ENCODE measurements around the gene PCBP2. TPM values are rescaled to one million over a fixed set of nuclear protein-coding genes. Genes with fewer than 3 reads are reported as not detected.

The PCBP2 gene
- polyA plus RNA-seq, 1 of the 3 experiments (the other 2 are of a cell fraction) = 368 TPM

GRCh38 chr12:53510181-53510812, 58.4 kb downstream of the PCBP2 start:
- H3K9ac ChIP-seq = no peak overlapping the region
- peaks cover 0 to 12% of the 10 kb centered on the region in 2 experiments; a peak in 3 of 4 replicates for H3K4me1 ChIP-seq (ENCODE audit: control insufficient read depth in 1 of 2, insufficient read depth in 2 of 2, low read depth in 1 of 2, low read length in 1 of 2)
- peaks cover 30% of the 10 kb centered on the region for H3F3A ChIP-seq (replicated peaks; ENCODE audit: insufficient read depth)
- DNase-seq = no peak
- no peak overlapping the region for H3K4me3 ChIP-seq (ENCODE audit: low read depth in 2 of 2, low read length in 1 of 2)
- H3K79me2 ChIP-seq (ENCODE audit: insufficient read depth) = no peaks in the 10 kb centered on the region; the same call in 1 of the 2 replicates
- H3K9me2 ChIP-seq = no peaks in the 10 kb centered on the region
- CTCF ChIA-PET = interaction anchor here (0.7 to 4.0 kb wide), 9 partner anchors 11 to 297 kb away, joined by 3 to 25 read pairs (median 16); partner anchors contain the start of genes AAAS and MAP3K12
- POLR2A ChIA-PET = no interaction called here
- TF ChIP-seq FOSL2 (IDR thresholded peaks at IDR 0.05; ENCODE audit: borderline replicate concordance, low read depth) = no peak
- no peak for TF ChIP-seq TCF12 (IDR thresholded peaks at IDR 0.05)
- no peak for TF ChIP-seq CTCF (IDR thresholded peaks at IDR 0.05)
- TF ChIP-seq EZH2phosphoT487 (IDR thresholded peaks at IDR 0.05; ENCODE audit: borderline replicate concordance, low read depth) = no peak
- no peak for TF ChIP-seq PBX3 (IDR thresholded peaks at IDR 0.05)
- no peak for TF ChIP-seq ZBTB33 (IDR thresholded peaks at IDR 0.05; ENCODE audit: borderline replicate concordance, low read depth)
- TF ChIP-seq CHD2 (IDR thresholded peaks at IDR 0.05; ENCODE audit: low read length, partially characterized antibody) = no peak
- TF ChIP-seq JUND (IDR thresholded peaks at IDR 0.05) = no peak
- TF ChIP-seq RXRA (IDR thresholded peaks at IDR 0.05; ENCODE audit: borderline replicate concordance, low read depth) = no peak
- no peak for TF ChIP-seq SMC3 (IDR thresholded peaks at IDR 0.05; ENCODE audit: low read depth, low read length)
- no peak for TF ChIP-seq YY1 (IDR thresholded peaks at IDR 0.05; ENCODE audit: low read depth)
- no peak for TF ChIP-seq TEAD4 (IDR thresholded peaks at IDR 0.05; ENCODE audit: borderline replicate concordance, insufficient read depth)
- H3K27me3 ChIP-seq (ENCODE audit: insufficient read depth) = no peaks in the 10 kb centered on the region
- H4K20me1 ChIP-seq (ENCODE audit: insufficient read depth) = no peaks in the 10 kb centered on the region
- peaks cover 30 to 58% of the 10 kb centered on the region in 2 experiments for H3K36me3 ChIP-seq (replicated peaks in 1 of 2; ENCODE audit: control insufficient read depth in 1 of 2, insufficient read depth in 2 of 2, low read length in 1 of 2)
- WGBS (ENCODE audit: low lambda C conversion rate) = 89% methylated on average over 9 of the region's 9 CpGs
- H3K27ac ChIP-seq (ENCODE audit: low read depth in 2 of 2, low read length in 1 of 2) = no peak overlapping the region
- H2AFZ ChIP-seq (ENCODE audit: low read depth) = no peak overlapping the region
- no peaks in the 10 kb centered on the region for H3K9me3 ChIP-seq
- no peak overlapping the region for H3K4me2 ChIP-seq
